K562 (cell line): ENCODE results near the gene SP2. TPM values are rescaled to one million over a fixed set of nuclear protein-coding genes. Genes with fewer than 3 reads are reported as not detected.

ENCODE experiments used
- ATAC-seq: fragments of 200-7000 bp; cut with Tn5 transposase; 3 replicates; pipeline ENCODE4 v1.9.1; 2020; ENCODE audit warnings: moderate library complexity
- BruUV-seq: library from RNA; stranded (reverse); fragments of 400-500 nt; replicated peaks from 2 replicates; lab custom pipeline; 2021; lab: Mats Ljungman, UMichigan
- CTCF ChIA-PET: fragments of 300-600 bp; formaldehyde crosslinking; extraction: SDS; loops from one replicate; lab custom pipeline; 2021; ENCODE audit warnings: low intra/inter-chr PET ratio; lab: Yijun Ruan, JAX
- POLR2A ChIA-PET: fragments of 300-600, 350-650 bp; sonication (Branson Sonifier 250); formaldehyde crosslinking; extraction: SDS; loops from one replicate; lab custom pipeline; 2021; ENCODE audit warnings: antibody characterized with exemption, inconsistent platforms; lab: Yijun Ruan, JAX
- DNase-seq, 4 experiments: peaks; one replicate each; pipeline versions ENCODE4 v3.0.0 to v3.0.0-alpha.2; 2011 to 2018; ENCODE audit warnings: low spot score in 3 of 4, mixed read lengths in 3 of 4; ENCODE audit errors: extremely low read depth in 1 of 4
- FAIRE-seq: peaks from 2 replicates; lab custom pipeline; 2011; peaks lifted over from hg19 to GRCh38; lab: Jason Lieb, UNC
- H2AFZ ChIP-seq: 2 replicates; pipeline ENCODE4 v1.6.0; 2011; ENCODE audit warnings: low read depth, low read length, control low read depth, inconsistent platforms
- H3K27ac ChIP-seq: fragments of 200-600 bp; 3 replicates; pipeline ENCODE4 v1.8.0; 2011; ENCODE audit warnings: low read depth, mild to moderate bottlenecking, control low read depth, inconsistent platforms, low read length, moderate library complexity, mixed read lengths; ENCODE audit errors: extremely low read depth
- H3K27me3 ChIP-seq, 2 experiments: fragments of 300-600 bp in 1 of 2; 2 replicates in 1 of 2; 3 replicates in 1 of 2; pipeline versions ENCODE4 v1.6.0 to v1.8.0; 2011; ENCODE audit warnings: inconsistent platforms in 2 of 2, low read length in 2 of 2, mild to moderate bottlenecking in 1 of 2, mixed read lengths in 1 of 2, moderate library complexity in 1 of 2; ENCODE audit not compliant: control insufficient read depth in 2 of 2, insufficient read depth in 2 of 2
- H3K36me3 ChIP-seq: fragments of 300-600 bp; 3 replicates; pipeline ENCODE4 v1.8.0; 2011; ENCODE audit warnings: mild to moderate bottlenecking, low read length, inconsistent platforms; ENCODE audit not compliant: control insufficient read depth, insufficient read depth
- H3K4me1 ChIP-seq, 2 experiments: fragments of 200-600 bp in 1 of 2; replicated peaks in 1 of 2; 2 replicates in 1 of 2; 3 replicates in 1 of 2; pipeline versions ENCODE4 v1.5.1 to v1.8.0; 2011; ENCODE audit warnings: inconsistent platforms in 2 of 2, low read length in 2 of 2, mild to moderate bottlenecking in 1 of 2, mixed read lengths in 1 of 2, moderate library complexity in 1 of 2; ENCODE audit not compliant: control insufficient read depth in 2 of 2, insufficient read depth in 2 of 2
- H3K4me2 ChIP-seq: 2 replicates; pipeline ENCODE4 v1.6.1; 2011; ENCODE audit warnings: low read length, control low read depth, inconsistent platforms, mixed read lengths; ENCODE audit not compliant: insufficient read depth
- H3K4me3 ChIP-seq: fragments of 200-600 bp; sonication (generic), shearing (Covaris generic); 2 replicates; pipeline ENCODE4 v1.5.1; 2016; ENCODE audit warnings: control low read depth, inconsistent platforms
- H3K79me2 ChIP-seq: fragments of 200-600 bp; 3 replicates; pipeline ENCODE4 v1.8.0; 2011; ENCODE audit warnings: low read length, inconsistent platforms; ENCODE audit not compliant: control insufficient read depth, insufficient read depth
- H3K9ac ChIP-seq, 2 experiments: 2 replicates each; pipeline versions ENCODE4 v1.6.0 to v1.6.1; 2011; ENCODE audit warnings: low read depth in 2 of 2, low read length in 2 of 2, control low read depth in 1 of 2, inconsistent platforms in 1 of 2, mild to moderate bottlenecking in 1 of 2, mixed read lengths in 1 of 2; ENCODE audit not compliant: insufficient read depth in 1 of 2
- H3K9me1 ChIP-seq: one replicate; pipeline ENCODE4 v1.6.0; 2011; ENCODE audit warnings: inconsistent platforms, mild to moderate bottlenecking, low read length, moderate library complexity; ENCODE audit not compliant: control insufficient read depth, insufficient read depth
- H3K9me3 ChIP-seq: replicated peaks from 2 replicates; pipeline ENCODE4 v1.5.1; 2011; ENCODE audit warnings: low read depth, low read length, inconsistent platforms; ENCODE audit not compliant: control insufficient read depth, insufficient read depth
- H4K20me1 ChIP-seq: replicated peaks from 2 replicates; pipeline ENCODE4 v1.6.1; 2011; ENCODE audit warnings: low read length, inconsistent platforms, mixed read lengths; ENCODE audit not compliant: control insufficient read depth, insufficient read depth
- SNIP1 ChIP-seq: fragments of 450-650 bp; IDR thresholded peaks from 2 replicates; pipeline ENCODE4 v1.7.1; 2017; ENCODE audit warnings: low read depth, mild to moderate bottlenecking
- WGBS: fragments of 100-300 bp; shearing (Covaris generic); methylation state at CpG from one replicate; pipeline ENCODE4 v1.1.6; 2016; ENCODE audit warnings: low coverage, mixed read lengths; ENCODE audit not compliant: insufficient coverage; ENCODE audit errors: missing lambda C conversion rate; 5-methylcytosine and 5-hydroxymethylcytosine counted together
- in situ Hi-C: fragments of 300-500 bp; cut with MboI; formaldehyde crosslinking; loops from 4 replicates; pipeline ENCODE4 v1.15.0; 2018; ENCODE audit warnings: inconsistent platforms, mixed read lengths
- intact Hi-C: fragments of 100-400 bp; cut with micrococcal nuclease; formaldehyde crosslinking; loops from 2 replicates; pipeline ENCODE4 v1.14.2; 2022
- polyA plus RNA-seq, 8 experiments: library from polyadenylated mRNA; depleted of rRNA in 4 of 8; stranded (reverse) in 5 of 8; unstranded in 3 of 8; fragments of >200 nt; fragmentation: Nextera tagmentation in 2 of 8; fragmentation: Illumina TruSeq in 1 of 8; extraction: Ambion mirVana in 2 of 8; extraction: Trizol in 1 of 8; gene quantifications; 2 replicates each; pipeline versions ENCODE4 v1.2.1 to v1.2.3, GENCODE V29; 2011 to 2014; ENCODE audit warnings: inconsistent platforms in 1 of 8, missing spikeins in 1 of 8
- total RNA-seq, 7 experiments: library from RNA; depleted of rRNA in 6 of 7; stranded (reverse); fragments of >200 nt in 6 of 7; fragmentation: Illumina TruSeq in 2 of 7; extraction: Trizol in 2 of 7; gene quantifications; 2 replicates each; pipeline versions ENCODE4 v1.2.1 to v1.2.3, GENCODE V29; 2011 to 2021; ENCODE audit warnings: low replicate concordance in 1 of 7
- TF ChIP-seq, protein P1 (sequence below): sonication (generic); formaldehyde crosslinking; IDR thresholded peaks from 2 replicates; pipeline ENCODE4 v1.8.0; 2022; ENCODE audit warnings: mild to moderate bottlenecking, missing genetic modification reagents
- TF ChIP-seq, protein P2 (sequence below): fragments of 450-650 bp; conservative IDR thresholded peaks from 2 replicates; pipeline ENCODE4 v1.6.1; 2016; ENCODE audit warnings: missing genetic modification characterization, low read depth, mild to moderate bottlenecking, missing compliant biosample characterization, moderate library complexity
- TF ChIP-seq, protein P3 (sequence below): fragments of 450-650 bp; IDR thresholded peaks from 2 replicates; pipeline ENCODE4 v1.6.1; 2016; ENCODE audit warnings: missing biosample characterization, missing genetic modification characterization

Gene SP2
- total and polyA plus RNA-seq, 9 of the 15 experiments (the other 6 are each of a cell fraction or from before 2014, with no cell fraction given) = 0.77 to 22.3 (median 2.3) TPM

DNA sequence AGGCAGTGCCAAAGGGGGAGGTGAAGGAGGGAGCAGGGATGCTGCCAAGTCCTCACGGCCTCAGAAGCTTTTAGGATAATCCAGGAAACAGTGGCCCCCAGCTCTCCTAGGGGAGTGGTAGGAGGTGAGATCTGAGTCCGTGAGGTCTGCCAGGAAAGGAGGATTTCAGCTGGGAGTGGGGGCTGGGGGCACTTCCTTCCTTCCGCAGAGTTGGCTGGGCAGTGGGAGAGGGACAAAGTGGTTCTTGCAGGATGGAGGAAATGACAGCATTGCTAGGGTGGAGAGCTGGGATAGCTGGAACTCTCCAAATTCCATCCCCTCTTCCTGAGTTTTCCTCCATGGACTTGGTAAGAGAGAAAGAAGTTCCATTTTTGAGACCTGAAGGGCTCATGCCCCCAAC lies 40.3 kb upstream of the SP2 start:
- Histone ChIP-seq H3K4me2 (no peak overlapping the region), H3K79me2 (peaks cover 1% of the 10 kb centered on the region; the same call in 2 of the 3 replicates), H4K20me1 (no peaks in the 10 kb centered on the region), H2AFZ (no peak overlapping the region), H3K4me1 (peaks cover 21 to 25% of the 10 kb centered on the region in 2 experiments), H3K27me3 (peaks cover 0 to 2% of the 10 kb centered on the region in 2 experiments; a peak in 1 of 5 replicates), H3K9me3 (no peaks in the 10 kb centered on the region), H3K4me3 (no peak overlapping the region), H3K9me1 (no peaks in the 10 kb centered on the region), H3K36me3 (no peaks in the 10 kb centered on the region), H3K27ac (no peak overlapping the region), H3K9ac (no peak overlapping the region)
- ATAC-seq (no peak), FAIRE-seq (no peak), DNase-seq (no peak)
- ChIA-PET POLR2A (interaction anchor here (0.6 to 1.7 kb wide), 7 partner anchors 10 to 115 kb away, joined by 3 to 5 read pairs (median 4); partner anchors contain the start of genes SCRN2 and SP2), CTCF (no interaction called here)
- in situ Hi-C loops (no loop called here), intact Hi-C loops (no loop called here)
- TF ChIP-seq, protein P1, sequence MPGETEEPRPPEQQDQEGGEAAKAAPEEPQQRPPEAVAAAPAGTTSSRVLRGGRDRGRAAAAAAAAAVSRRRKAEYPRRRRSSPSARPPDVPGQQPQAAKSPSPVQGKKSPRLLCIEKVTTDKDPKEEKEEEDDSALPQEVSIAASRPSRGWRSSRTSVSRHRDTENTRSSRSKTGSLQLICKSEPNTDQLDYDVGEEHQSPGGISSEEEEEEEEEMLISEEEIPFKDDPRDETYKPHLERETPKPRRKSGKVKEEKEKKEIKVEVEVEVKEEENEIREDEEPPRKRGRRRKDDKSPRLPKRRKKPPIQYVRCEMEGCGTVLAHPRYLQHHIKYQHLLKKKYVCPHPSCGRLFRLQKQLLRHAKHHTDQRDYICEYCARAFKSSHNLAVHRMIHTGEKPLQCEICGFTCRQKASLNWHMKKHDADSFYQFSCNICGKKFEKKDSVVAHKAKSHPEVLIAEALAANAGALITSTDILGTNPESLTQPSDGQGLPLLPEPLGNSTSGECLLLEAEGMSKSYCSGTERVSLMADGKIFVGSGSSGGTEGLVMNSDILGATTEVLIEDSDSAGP (CRISPR knock-in tag) = no peak
- TF ChIP-seq, protein P2, sequence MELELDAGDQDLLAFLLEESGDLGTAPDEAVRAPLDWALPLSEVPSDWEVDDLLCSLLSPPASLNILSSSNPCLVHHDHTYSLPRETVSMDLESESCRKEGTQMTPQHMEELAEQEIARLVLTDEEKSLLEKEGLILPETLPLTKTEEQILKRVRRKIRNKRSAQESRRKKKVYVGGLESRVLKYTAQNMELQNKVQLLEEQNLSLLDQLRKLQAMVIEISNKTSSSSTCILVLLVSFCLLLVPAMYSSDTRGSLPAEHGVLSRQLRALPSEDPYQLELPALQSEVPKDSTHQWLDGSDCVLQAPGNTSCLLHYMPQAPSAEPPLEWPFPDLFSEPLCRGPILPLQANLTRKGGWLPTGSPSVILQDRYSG (tag) = no peak
- no peak for TF ChIP-seq SNIP1
- TF ChIP-seq, protein P3, sequence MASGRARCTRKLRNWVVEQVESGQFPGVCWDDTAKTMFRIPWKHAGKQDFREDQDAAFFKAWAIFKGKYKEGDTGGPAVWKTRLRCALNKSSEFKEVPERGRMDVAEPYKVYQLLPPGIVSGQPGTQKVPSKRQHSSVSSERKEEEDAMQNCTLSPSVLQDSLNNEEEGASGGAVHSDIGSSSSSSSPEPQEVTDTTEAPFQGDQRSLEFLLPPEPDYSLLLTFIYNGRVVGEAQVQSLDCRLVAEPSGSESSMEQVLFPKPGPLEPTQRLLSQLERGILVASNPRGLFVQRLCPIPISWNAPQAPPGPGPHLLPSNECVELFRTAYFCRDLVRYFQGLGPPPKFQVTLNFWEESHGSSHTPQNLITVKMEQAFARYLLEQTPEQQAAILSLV (tag) = no peak
- WGBS = 25% methylated on average over 3 of the region's 3 CpGs
- BruUV-seq = no TSS peak
